WTC11 (cell line): ENCODE measurements around the gene RGS7.

Source experiments
- CTCF ChIP-seq: fragments of 200-600 bp; IDR thresholded peaks from 2 replicates; pipeline ENCODE4 v1.8.0; 2022; ENCODE audit warnings: antibody characterized with exemption
- ETV6 ChIP-seq: sonication (generic); formaldehyde crosslinking; IDR thresholded peaks from 2 replicates; pipeline ENCODE4 v1.8.1; 2022; ENCODE audit warnings: mild to moderate bottlenecking, missing genetic modification reagents
- NFYB ChIP-seq: sonication (generic); formaldehyde crosslinking; conservative IDR thresholded peaks from 2 replicates; pipeline ENCODE4 v1.8.0; 2022; ENCODE audit warnings: low read depth, missing genetic modification reagents
- TF ChIP-seq, protein P1 (sequence below): sonication (generic); formaldehyde crosslinking; IDR thresholded peaks from 2 replicates; pipeline ENCODE4 v1.8.1; 2022; ENCODE audit warnings: mild to moderate bottlenecking, moderate library complexity, missing genetic modification reagents

- TF ChIP-seq CTCF (no peak), ETV6 (no peak), NFYB (CRISPR knock-in tag) (no peak)
- TF ChIP-seq, protein P1, sequence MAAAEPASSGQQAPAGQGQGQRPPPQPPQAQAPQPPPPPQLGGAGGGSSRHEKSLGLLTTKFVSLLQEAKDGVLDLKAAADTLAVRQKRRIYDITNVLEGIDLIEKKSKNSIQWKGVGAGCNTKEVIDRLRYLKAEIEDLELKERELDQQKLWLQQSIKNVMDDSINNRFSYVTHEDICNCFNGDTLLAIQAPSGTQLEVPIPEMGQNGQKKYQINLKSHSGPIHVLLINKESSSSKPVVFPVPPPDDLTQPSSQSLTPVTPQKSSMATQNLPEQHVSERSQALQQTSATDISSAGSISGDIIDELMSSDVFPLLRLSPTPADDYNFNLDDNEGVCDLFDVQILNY (CRISPR knock-in tag): no peak
Measured at GRCh38 chr1:241156231-241156965, 200.6 kb downstream of the RGS7 start.
